NK-92 (cell line): ENCODE measurements around the gene MYO15A.

Source experiments
- DNase-seq: peaks from one replicate; lab custom pipeline; 2025; ENCODE audit not compliant: unreplicated experiment; lab: John Stamatoyannopoulos, UW

Gene MYO15A

GRCh38 chr17:18101828-18102227 lies 6.7 kb upstream of the MYO15A start:
- DNase-seq: no peak

- DNase-seq: no peak
Observed at GRCh38 chr17:18102640-18103039, 5.9 kb upstream of the MYO15A start.

- no peak for DNase-seq
Observed at GRCh38 chr17:18105027-18105426, 3.5 kb upstream of the MYO15A start.

DNA sequence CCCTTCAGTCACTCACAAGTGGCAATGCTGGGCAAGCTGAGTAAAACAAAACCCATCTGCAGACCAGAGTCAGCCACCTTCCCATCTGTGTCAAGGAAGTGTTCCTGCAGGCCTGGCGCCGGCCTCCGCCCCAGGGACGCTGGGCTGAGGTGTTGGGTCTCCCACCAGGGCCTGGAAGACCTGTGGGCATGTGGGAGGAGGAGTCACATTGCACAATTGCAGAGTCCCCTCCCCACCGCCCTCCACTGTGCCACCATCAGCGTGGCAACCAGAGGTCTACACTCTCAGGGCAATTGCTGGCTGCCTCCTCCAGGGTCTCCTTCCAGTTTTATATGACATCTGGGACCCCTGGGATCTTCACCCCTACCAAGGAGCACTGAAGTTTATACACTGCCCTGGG lies 3.0 kb upstream of the MYO15A start:
- DNase-seq: no peak

- no peak for DNase-seq
Observed at GRCh38 chr17:18106211-18106610, 2.3 kb upstream of the MYO15A start.

- DNase-seq: no peak
Observed at GRCh38 chr17:18107061-18107790, 1.3 kb upstream of the MYO15A start.

DNA sequence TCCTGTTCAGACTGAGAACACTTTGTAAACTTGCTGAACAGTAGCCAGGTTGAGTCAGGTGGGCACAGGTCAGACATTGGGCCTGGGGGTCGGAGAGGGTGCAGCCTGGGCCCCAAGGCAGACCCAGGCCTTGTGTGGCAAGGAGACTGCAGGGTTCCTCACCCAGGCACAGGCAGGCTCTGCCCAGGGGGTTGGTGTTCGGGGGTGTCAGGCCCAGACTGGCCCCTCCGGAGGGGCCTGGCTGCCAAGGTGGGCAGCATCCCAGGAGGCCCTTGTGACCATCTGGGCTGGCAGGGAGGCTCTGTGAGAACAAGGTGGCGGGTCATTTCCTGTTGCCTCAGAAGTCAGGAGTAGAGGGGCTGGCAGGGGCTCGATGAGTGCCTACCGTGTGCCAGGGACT lies 585 bp upstream of the MYO15A start:
- DNase-seq: no peak

- no peak for DNase-seq
Observed at GRCh38 chr17:18109935-18110485, 1.5 kb downstream of the MYO15A start.

DNA sequence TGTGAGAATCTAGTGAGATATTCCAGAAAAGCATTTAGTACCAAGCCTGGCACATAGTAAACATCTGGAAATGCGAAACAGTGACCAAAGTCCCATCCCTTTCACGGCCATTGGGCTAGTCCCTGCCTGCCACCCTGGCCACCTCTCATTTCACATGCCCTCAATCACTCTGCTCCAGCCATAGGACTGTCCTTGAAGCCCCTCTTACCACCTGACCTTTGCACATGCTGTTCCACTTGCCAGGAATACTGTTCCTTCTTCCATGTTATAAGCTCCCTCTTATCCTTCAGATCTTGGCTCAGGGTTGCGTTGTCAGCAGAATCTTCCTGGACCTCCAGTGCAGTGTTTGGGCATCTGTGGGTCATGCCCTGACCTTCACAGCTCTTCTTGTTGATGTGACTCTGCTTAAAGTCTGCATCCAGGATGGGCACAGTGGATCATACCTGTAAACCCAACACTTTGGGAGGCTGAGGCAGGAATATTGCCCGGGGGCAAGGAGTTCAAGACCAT lies 2.1 kb downstream of the MYO15A start:
- DNase-seq: no peak

GRCh38 chr17:18111330-18111971 lies 2.9 kb downstream of the MYO15A start:
- DNase-seq: no peak

GRCh38 chr17:18115517-18115916 lies 7.0 kb downstream of the MYO15A start:
- no peak for DNase-seq

- DNase-seq: no peak
Observed at GRCh38 chr17:18116078-18116477, 7.5 kb downstream of the MYO15A start.

GRCh38 chr17:18117533-18117932 lies 9.0 kb downstream of the MYO15A start:
- DNase-seq: no peak

DNA sequence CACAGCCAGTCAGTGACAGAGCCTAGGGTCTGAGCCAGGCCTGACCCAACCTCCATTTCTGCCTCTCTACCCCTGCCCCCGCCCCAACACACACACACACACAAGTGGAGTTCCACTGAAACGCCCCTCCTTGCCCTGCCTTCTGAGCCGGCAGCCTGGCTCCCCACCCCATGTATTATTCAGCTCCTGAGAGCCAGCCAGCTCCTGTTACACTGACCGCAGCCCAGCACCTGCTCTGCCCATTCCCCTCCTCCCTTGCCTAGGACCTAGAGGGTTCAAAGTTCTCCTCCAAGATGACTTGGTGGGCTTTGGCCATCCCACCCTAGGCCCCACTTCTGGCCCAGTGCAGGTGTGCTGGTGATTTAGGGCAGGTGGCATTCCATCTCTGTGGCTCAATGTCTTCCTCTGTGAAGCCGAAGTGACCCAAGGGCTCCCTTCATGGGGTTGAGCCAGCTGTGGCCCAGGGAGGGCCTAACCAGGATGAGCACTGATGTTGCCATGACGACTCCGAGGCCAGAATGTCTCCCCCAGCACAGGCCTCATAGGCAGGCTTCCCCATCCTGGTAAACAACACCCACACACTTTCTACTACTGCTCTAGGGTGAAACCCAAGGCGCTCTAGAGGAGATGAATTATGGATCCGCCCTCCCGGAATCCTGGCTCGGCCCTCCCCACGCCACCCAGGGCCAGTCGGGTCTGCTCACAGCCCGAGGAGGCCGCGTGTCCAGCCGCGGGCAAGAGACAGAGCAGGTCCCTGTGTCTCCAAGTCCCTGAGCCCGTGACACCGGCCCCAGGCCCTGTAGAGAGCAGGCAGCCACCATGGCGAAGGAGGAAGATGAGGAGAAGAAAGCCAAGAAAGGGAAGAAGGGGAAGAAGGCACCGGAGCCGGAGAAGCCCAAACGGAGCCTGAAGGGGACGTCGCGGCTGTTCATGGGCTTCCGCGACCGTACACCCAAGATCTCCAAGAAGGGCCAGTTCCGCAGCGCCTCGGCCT lies 9.7 kb downstream of the MYO15A start:
- no peak for DNase-seq

GRCh38 chr17:18119166-18119745 lies 10.7 kb downstream of the MYO15A start:
- DNase-seq: no peak

- no peak for DNase-seq
Observed at GRCh38 chr17:18119938-18120337, 11.4 kb downstream of the MYO15A start.

GRCh38 chr17:18120461-18121017 lies 12.0 kb downstream of the MYO15A start:
- no peak for DNase-seq

- no peak for DNase-seq
Observed at GRCh38 chr17:18121144-18121910, 12.8 kb downstream of the MYO15A start.

- DNase-seq: no peak
Observed at GRCh38 chr17:18122990-18123753, 14.6 kb downstream of the MYO15A start.
